ENCODE data around the gene COL26A1.

COL26A1 gene

GRCh38 chr7:101580596-101580995, 217.9 kb downstream of the COL26A1 start:
- no peak for DNase-seq

GRCh38 chr7:101581891-101582290, 219.2 kb downstream of the COL26A1 start:
- no peak for DNase-seq

- no peak for DNase-seq
Observed at GRCh38 chr7:101582971-101583370, 220.3 kb downstream of the COL26A1 start.

GRCh38 chr7:101586078-101586905, 223.6 kb downstream of the COL26A1 start:
- DNase-seq: no peak

- no peak for DNase-seq
Observed at GRCh38 chr7:101586906-101587677, 224.4 kb downstream of the COL26A1 start.

- no peak for DNase-seq
Observed at GRCh38 chr7:101588131-101588935, 225.7 kb downstream of the COL26A1 start.

GRCh38 chr7:101589052-101589451, 226.4 kb downstream of the COL26A1 start:
- DNase-seq: no peak

- no peak for DNase-seq
Observed at GRCh38 chr7:101589976-101590662, 227.4 kb downstream of the COL26A1 start.

- DNase-seq: no peak
Observed at GRCh38 chr7:101590663-101591435, 228.2 kb downstream of the COL26A1 start.

GRCh38 chr7:101591504-101591903, 228.8 kb downstream of the COL26A1 start:
- no peak for DNase-seq

GRCh38 chr7:101593556-101593955, 230.9 kb downstream of the COL26A1 start:
- DNase-seq: no peak

- no peak for DNase-seq
Observed at GRCh38 chr7:101594790-101595189, 232.1 kb downstream of the COL26A1 start.

- DNase-seq: no peak
Observed at GRCh38 chr7:101595246-101595645, 232.6 kb downstream of the COL26A1 start.

- no peak for DNase-seq
Observed at GRCh38 chr7:101595766-101596537, 233.3 kb downstream of the COL26A1 start.

- DNase-seq: no peak
Observed at GRCh38 chr7:101596898-101597297, 234.2 kb downstream of the COL26A1 start.

- no peak for DNase-seq
Observed at GRCh38 chr7:101597941-101598340, 235.3 kb downstream of the COL26A1 start.

- DNase-seq: no peak
Observed at GRCh38 chr7:101598422-101598985, 235.8 kb downstream of the COL26A1 start.

- no peak for DNase-seq
Observed at GRCh38 chr7:101598986-101599771, 236.5 kb downstream of the COL26A1 start.

- no peak for DNase-seq
Observed at GRCh38 chr7:101599787-101600186, 237.1 kb downstream of the COL26A1 start.

GRCh38 chr7:101602082-101602481, 239.4 kb downstream of the COL26A1 start:
- DNase-seq: no peak
